Osteoblast (primary cell): ENCODE results near the gene POU2F2. TPM values are rescaled to one million over a fixed set of nuclear protein-coding genes. Genes with fewer than 3 reads are reported as not detected.

Experiments
- DNase-seq: peaks from one replicate; pipeline ENCODE4 v3.0.0; 2011; ENCODE audit warnings: low spot score, mixed read lengths; ENCODE audit not compliant: insufficient read length; ENCODE audit errors: missing footprints
- H2AFZ ChIP-seq: 2 replicates; pipeline ENCODE4 v1.6.0; 2011; ENCODE audit warnings: mild to moderate bottlenecking, low read length
- H3K27ac ChIP-seq: 2 replicates; pipeline ENCODE4 v1.5.1; 2011; ENCODE audit warnings: mild to moderate bottlenecking, low read depth, low read length, moderate library complexity
- H3K27me3 ChIP-seq: 2 replicates; pipeline ENCODE4 v1.6.0; 2012; ENCODE audit warnings: mild to moderate bottlenecking, control low read depth, inconsistent platforms, low read length, moderate library complexity; ENCODE audit not compliant: insufficient read depth
- H3K36me3 ChIP-seq: 2 replicates; pipeline ENCODE4 v1.5.1; 2011; ENCODE audit warnings: mild to moderate bottlenecking, low read length, control low read depth, moderate library complexity; ENCODE audit not compliant: insufficient read depth
- H3K4me1 ChIP-seq: 2 replicates; pipeline ENCODE4 v1.5.1; 2011; ENCODE audit warnings: mild to moderate bottlenecking, low read length, control low read depth, moderate library complexity; ENCODE audit not compliant: insufficient read depth
- H3K4me2 ChIP-seq: 2 replicates; pipeline ENCODE4 v1.6.0; 2011; ENCODE audit warnings: mild to moderate bottlenecking, low read length; ENCODE audit not compliant: insufficient read depth
- H3K4me3 ChIP-seq: fragments of 200-600 bp; sonication (generic); 3 replicates; pipeline ENCODE4 v1.5.1; 2012; ENCODE audit warnings: mild to moderate bottlenecking, low read length, inconsistent platforms; ENCODE audit not compliant: insufficient read depth
- H3K79me2 ChIP-seq: 2 replicates; pipeline ENCODE4 v1.6.0; 2012; ENCODE audit warnings: mild to moderate bottlenecking, low read length, control low read depth, inconsistent platforms; ENCODE audit not compliant: insufficient read depth
- H3K9me3 ChIP-seq: 2 replicates; pipeline ENCODE4 v1.5.1; 2011; ENCODE audit warnings: low read depth, low read length, control low read depth
- H4K20me1 ChIP-seq: 2 replicates; pipeline ENCODE4 v1.6.0; 2012; ENCODE audit warnings: mild to moderate bottlenecking, low read length, control low read depth; ENCODE audit not compliant: insufficient read depth
- CTCF ChIP-seq: IDR thresholded peaks from 2 replicates; pipeline ENCODE4 v1.5.1; 2011; ENCODE audit warnings: mild to moderate bottlenecking, low read depth, low read length, moderate library complexity; ENCODE audit errors: extremely low read depth
- total RNA-seq: library from RNA; depleted of rRNA; stranded (reverse); fragments of >200 nt; gene quantifications from 2 replicates; pipeline ENCODE4 v1.2.3, GENCODE V29; 2012

Gene POU2F2
- total RNA-seq, 1 donor, result under 0.01 TPM

DNA sequence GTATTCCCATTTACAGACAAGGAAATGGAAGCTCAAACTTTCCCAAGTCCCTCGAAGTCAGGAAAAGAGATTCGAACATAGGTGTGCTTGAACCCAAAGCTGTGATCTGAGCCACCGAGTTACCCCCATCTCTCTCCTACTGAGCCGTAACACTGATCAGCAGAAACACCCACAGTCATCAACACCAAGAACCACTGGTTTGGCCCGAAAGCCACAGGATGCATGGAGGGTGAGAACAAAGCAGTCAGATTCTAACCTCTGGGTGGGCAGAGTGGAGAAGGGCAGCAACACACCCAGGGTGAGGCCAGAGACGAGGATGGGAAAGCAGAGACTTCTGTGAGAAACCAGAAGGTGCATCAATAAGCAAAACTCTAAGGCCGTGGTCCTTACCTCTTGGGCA lies 27.7 kb upstream of the POU2F2 start:
- Histone ChIP-seq H3K36me3 (no peaks in the 10 kb centered on the region), H4K20me1 (no peaks in the 10 kb centered on the region), H3K27me3 (peaks cover 79% of the 10 kb centered on the region), H3K4me3 (no peak overlapping the region), H3K9me3 (no peaks in the 10 kb centered on the region), H3K27ac (no peak overlapping the region), H3K4me1 (no peaks in the 10 kb centered on the region), H3K79me2 (no peaks in the 10 kb centered on the region), H2AFZ (no peak overlapping the region), H3K4me2 (no peak overlapping the region)
- TF ChIP-seq CTCF, result no peak
- DNase-seq, result peak; percentile 3

GRCh38 chr19:42158926-42159325 lies 26.7 kb upstream of the POU2F2 start:
- H3K27me3 ChIP-seq, result peaks cover 84% of the 10 kb centered on the region
- no peaks in the 10 kb centered on the region for H3K79me2 ChIP-seq
- DNase-seq, result peak; percentile 51
- H4K20me1 ChIP-seq, result no peaks in the 10 kb centered on the region
- H3K4me2 ChIP-seq, result no peak overlapping the region
- no peak overlapping the region for H3K4me3 ChIP-seq
- TF ChIP-seq CTCF, result no peak
- no peak overlapping the region for H2AFZ ChIP-seq
- H3K36me3 ChIP-seq, result no peaks in the 10 kb centered on the region
- no peaks in the 10 kb centered on the region for H3K4me1 ChIP-seq
- H3K9me3 ChIP-seq, result no peaks in the 10 kb centered on the region
- H3K27ac ChIP-seq, result no peak overlapping the region

DNA sequence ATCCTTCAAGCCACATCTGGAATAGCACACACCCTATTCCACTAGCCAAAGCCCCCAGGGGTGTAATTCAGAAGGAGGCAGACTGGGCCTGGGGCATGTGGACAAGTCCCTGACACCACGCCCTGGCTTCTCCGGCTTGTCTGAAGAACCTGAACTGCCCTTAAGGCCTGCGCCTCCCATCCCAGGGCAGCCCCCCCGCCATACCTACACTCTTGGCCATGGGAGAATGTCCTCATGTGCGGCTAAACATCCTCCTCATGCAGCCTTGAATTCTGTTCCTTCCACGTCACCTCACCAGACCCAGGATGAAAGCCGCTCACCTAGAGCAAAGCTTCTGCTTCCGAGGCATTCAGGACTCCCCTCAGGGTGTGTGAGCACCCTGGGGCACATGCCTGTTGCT lies 24.3 kb upstream of the POU2F2 start:
- H3K27ac ChIP-seq, result no peak overlapping the region
- H3K79me2 ChIP-seq, result no peaks in the 10 kb centered on the region
- H3K4me1 ChIP-seq, result no peaks in the 10 kb centered on the region
- no peaks in the 10 kb centered on the region for H3K36me3 ChIP-seq
- no peak overlapping the region for H2AFZ ChIP-seq
- no peaks in the 10 kb centered on the region for H4K20me1 ChIP-seq
- H3K9me3 ChIP-seq, result no peaks in the 10 kb centered on the region
- no peak for TF ChIP-seq CTCF
- H3K4me3 ChIP-seq, result no peak overlapping the region
- H3K27me3 ChIP-seq, result peaks cover 89% of the 10 kb centered on the region
- DNase-seq, result peak; percentile 64
- no peak overlapping the region for H3K4me2 ChIP-seq

DNA sequence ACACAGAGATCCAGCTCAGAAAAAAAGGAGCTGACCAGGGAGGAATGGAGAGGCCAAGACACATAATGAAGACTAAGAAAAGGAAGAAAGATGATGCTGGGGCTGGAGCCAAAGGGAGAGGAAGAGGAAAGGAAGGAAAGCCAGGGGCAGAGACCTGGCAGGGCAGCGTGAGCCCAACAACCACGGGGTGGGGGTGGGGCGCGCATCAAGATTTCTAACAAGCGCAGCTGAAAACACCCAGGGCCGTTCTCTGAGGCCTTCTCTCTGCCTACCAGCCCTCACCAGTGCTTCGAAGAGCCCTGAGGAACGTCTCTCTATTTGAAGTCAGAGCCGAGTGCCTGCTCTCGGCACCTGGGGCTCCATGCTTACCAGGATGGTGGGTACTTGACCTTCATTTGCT lies 23.6 kb upstream of the POU2F2 start:
- no peak for TF ChIP-seq CTCF
- Histone ChIP-seq H3K36me3 (no peaks in the 10 kb centered on the region), H3K27me3 (peaks cover 88% of the 10 kb centered on the region), H4K20me1 (no peaks in the 10 kb centered on the region), H3K4me3 (no peak overlapping the region), H3K27ac (no peak overlapping the region), H3K4me1 (no peaks in the 10 kb centered on the region), H3K4me2 (no peak overlapping the region), H2AFZ (no peak overlapping the region), H3K9me3 (no peaks in the 10 kb centered on the region), H3K79me2 (no peaks in the 10 kb centered on the region)
- peak; percentile 22 for DNase-seq
